PC-9 (cell line): ENCODE measurements around the gene CBY1. TPM values are rescaled to one million over a fixed set of nuclear protein-coding genes. Genes with fewer than 3 reads are reported as not detected.

Experiments used
- BruUV-seq: library from RNA; stranded (reverse); fragments of 400-500 nt; replicated peaks from 2 replicates; lab custom pipeline; 2021; lab: Mats Ljungman, UMichigan
- CTCF ChIA-PET: fragments of 300-600 bp; sonication (Branson Sonifier 250); formaldehyde crosslinking; loops from one replicate; lab custom pipeline; 2022; ENCODE audit warnings: antibody characterized with exemption; lab: Charles Lee
- POLR2A ChIA-PET: fragments of 300-600 bp; sonication (Branson Sonifier 250); formaldehyde crosslinking; loops from one replicate; lab custom pipeline; 2022; ENCODE audit warnings: antibody characterized with exemption; ENCODE audit not compliant: unreplicated experiment; lab: Charles Lee
- DNase-seq, 2 experiments: peaks; one replicate each; pipeline versions ENCODE4 v3.0.0 to v3.0.0-alpha.2; 2015 to 2022; ENCODE audit warnings: mixed read lengths in 1 of 2
- H2AFZ ChIP-seq: fragments of 200-600 bp; sonication (generic); 2 replicates; pipeline ENCODE4 v1.8.1; 2017; ENCODE audit warnings: antibody characterized with exemption
- H3F3A ChIP-seq: fragments of 200-600 bp; sonication (generic); 2 replicates; pipeline ENCODE4 v1.8.1; 2017; ENCODE audit warnings: antibody characterized with exemption, mild to moderate bottlenecking, low read depth; ENCODE audit not compliant: insufficient read depth
- H3K27ac ChIP-seq: fragments of 200-600 bp; sonication (generic); 2 replicates; pipeline ENCODE4 v1.6.1; 2016; ENCODE audit warnings: mixed run types
- H3K27me3 ChIP-seq: fragments of 200-600 bp; sonication (generic); 2 replicates; pipeline ENCODE4 v1.6.1; 2016; ENCODE audit warnings: low read depth, mixed run types; ENCODE audit not compliant: insufficient read depth
- H3K36me3 ChIP-seq: fragments of 200-600 bp; sonication (generic); 2 replicates; pipeline ENCODE4 v1.6.1; 2016; ENCODE audit warnings: low read depth, mixed run types
- H3K4me1 ChIP-seq: fragments of 200-600 bp; sonication (generic); replicated peaks from 2 replicates; pipeline ENCODE4 v1.6.1; 2016; ENCODE audit warnings: mixed run types; ENCODE audit not compliant: insufficient read depth
- H3K4me2 ChIP-seq: fragments of 200-600 bp; sonication (generic); 2 replicates; pipeline ENCODE4 v1.6.1; 2017; ENCODE audit warnings: mixed run types
- H3K4me3 ChIP-seq: fragments of 200-600 bp; sonication (generic); 2 replicates; pipeline ENCODE4 v1.6.1; 2016; ENCODE audit warnings: mixed run types
- H3K79me2 ChIP-seq: fragments of 200-600 bp; sonication (generic); 2 replicates; pipeline ENCODE4 v1.6.1; 2017; ENCODE audit warnings: low read depth, mixed run types
- H3K9me2 ChIP-seq: fragments of 200-600 bp; sonication (generic); 2 replicates; pipeline ENCODE4 v1.8.1; 2017; ENCODE audit warnings: mild to moderate bottlenecking; ENCODE audit not compliant: insufficient read depth
- H3K9me3 ChIP-seq: fragments of 200-600 bp; sonication (generic); 2 replicates; pipeline ENCODE4 v1.8.1; 2016; ENCODE audit warnings: low read depth; ENCODE audit not compliant: insufficient read depth
- H4K20me1 ChIP-seq: fragments of 200-600 bp; sonication (generic); 2 replicates; pipeline ENCODE4 v1.8.1; 2017; ENCODE audit not compliant: insufficient read depth
- CTCF ChIP-seq: fragments of 200-600 bp; sonication (generic); conservative IDR thresholded peaks from 2 replicates; pipeline ENCODE4 v1.6.1; 2017; ENCODE audit warnings: mixed run types, antibody characterized with exemption, mild to moderate bottlenecking, moderate library complexity
- EZH2 ChIP-seq: fragments of 200-600 bp; sonication (generic); IDR thresholded peaks from 2 replicates; pipeline ENCODE4 v1.8.0; 2017; ENCODE audit warnings: antibody characterized with exemption, low read depth
- intact Hi-C: fragments of 100-400 bp; cut with micrococcal nuclease; formaldehyde crosslinking; loops from one replicate; pipeline ENCODE4 v1.10.0; 2022; ENCODE audit not compliant: unreplicated experiment
- total RNA-seq: library from RNA; stranded (reverse); gene quantifications from 2 replicates; pipeline ENCODE4 v1.2.3, GENCODE V29; 2021

CBY1 gene
- total RNA-seq, 1 experiment from 2014 or later: 58.9 TPM

GRCh38 chr22:38681582-38682335 lies 25.3 kb downstream of the CBY1 start, which contains the start of gene TOMM22:
TSS of gene TOMM22 (plus strand) at chr22:38681957. CDS start at chr22:38681979, 22 bp downstream.
- no peaks in the 10 kb centered on the region for H3K9me2 ChIP-seq
- TF ChIP-seq CTCF (peak; percentile 61; the same call in 1 of the 2 replicates), EZH2 (no peak)
- BruUV-seq: no TSS peak
- no peaks in the 10 kb centered on the region for H4K20me1 ChIP-seq
- intact Hi-C loops: loop anchor here (1.0 kb wide), 1 partner anchor 629 kb away; no protein-coding TSS in a partner anchor
- DNase-seq: peak; percentile 79 to 91
- H3K4me2 ChIP-seq: peak within 1 kb of the TSS; percentile 84
- H3K79me2 ChIP-seq: peaks cover 22% of the 10 kb centered on the region
- peaks cover 4% of the 10 kb centered on the region; the same call in 1 of the 2 replicates for H3K4me1 ChIP-seq
- H3K36me3 ChIP-seq: peaks cover 14% of the 10 kb centered on the region
- no peaks in the 10 kb centered on the region for H3K27me3 ChIP-seq
- peak within 1 kb of the TSS; percentile 83 for H2AFZ ChIP-seq
- H3F3A ChIP-seq: peaks cover 37% of the 10 kb centered on the region
- peak within 1 kb of the TSS; percentile 88 for H3K4me3 ChIP-seq
- H3K9me3 ChIP-seq: no peaks in the 10 kb centered on the region
- POLR2A ChIA-PET: interaction anchor here (0.5 to 1.3 kb wide), 7 partner anchors 15 to 602 kb away, joined by 3 to 8 read pairs (median 3); no protein-coding TSS in a partner anchor
- H3K27ac ChIP-seq: peak within 1 kb of the TSS; percentile 40
- CTCF ChIA-PET: interaction anchor here (0.5 to 2.2 kb wide), 10 partner anchors 13 to 630 kb away, joined by 3 to 16 read pairs (median 3); partner anchors contain the start of gene GTPBP1

GRCh38 chr22:38684895-38685294 lies 28.5 kb downstream of the CBY1 start:
- intact Hi-C loops: no loop called here
- ChIA-PET POLR2A (interaction anchor here (0.6 kb wide), 1 partner anchor 358 kb away, joined by 6 read pairs; no protein-coding TSS in a partner anchor), CTCF (no interaction called here)
- Histone ChIP-seq H3K4me2 (no peak overlapping the region), H3K36me3 (peaks cover 36% of the 10 kb centered on the region), H3F3A (peaks cover 67% of the 10 kb centered on the region), H3K27me3 (no peaks in the 10 kb centered on the region), H3K4me1 (peaks cover 4% of the 10 kb centered on the region; the same call in 1 of the 2 replicates), H3K9me2 (no peaks in the 10 kb centered on the region), H4K20me1 (no peaks in the 10 kb centered on the region; the same call in 1 of the 2 replicates), H3K9me3 (no peaks in the 10 kb centered on the region), H3K79me2 (peaks cover 33% of the 10 kb centered on the region), H2AFZ (no peak overlapping the region), H3K4me3 (no peak overlapping the region), H3K27ac (no peak overlapping the region)
- TF ChIP-seq CTCF: no peak
- no peak for TF ChIP-seq EZH2
- DNase-seq: no peak
- no TSS peak for BruUV-seq

- H3K36me3 ChIP-seq: peaks cover 38% of the 10 kb centered on the region
- no peak overlapping the region for H2AFZ ChIP-seq
- no peak overlapping the region for H3K27ac ChIP-seq
- H3K4me3 ChIP-seq: no peak overlapping the region
- POLR2A ChIA-PET: no interaction called here
- peaks cover 68% of the 10 kb centered on the region for H3F3A ChIP-seq
- CTCF ChIA-PET: interaction anchor here (0.7 kb wide), 1 partner anchor 721 kb away, joined by 3 read pairs; no protein-coding TSS in a partner anchor
- peaks cover 40% of the 10 kb centered on the region for H3K79me2 ChIP-seq
- intact Hi-C loops: no loop called here
- no TSS peak for BruUV-seq
- H3K9me2 ChIP-seq: no peaks in the 10 kb centered on the region
- no peaks in the 10 kb centered on the region for H3K27me3 ChIP-seq
- no peak for TF ChIP-seq EZH2
- TF ChIP-seq CTCF: no peak
- no peak for DNase-seq
- H3K9me3 ChIP-seq: no peaks in the 10 kb centered on the region
- peaks cover 4% of the 10 kb centered on the region; the same call in 1 of the 2 replicates for H3K4me1 ChIP-seq
- H3K4me2 ChIP-seq: no peak overlapping the region
- no peaks in the 10 kb centered on the region; the same call in 1 of the 2 replicates for H4K20me1 ChIP-seq
These were observed 29.3 kb downstream of the CBY1 start for GRCh38 chr22:38685761-38686160.
